ENCODE measurements around the gene OTUB2. TPM values are rescaled to one million over a fixed set of nuclear protein-coding genes. Genes with fewer than 3 reads are reported as not detected.

The OTUB2 gene
- total RNA-seq, 2 experiments from 2014 or later: not detected

DNA sequence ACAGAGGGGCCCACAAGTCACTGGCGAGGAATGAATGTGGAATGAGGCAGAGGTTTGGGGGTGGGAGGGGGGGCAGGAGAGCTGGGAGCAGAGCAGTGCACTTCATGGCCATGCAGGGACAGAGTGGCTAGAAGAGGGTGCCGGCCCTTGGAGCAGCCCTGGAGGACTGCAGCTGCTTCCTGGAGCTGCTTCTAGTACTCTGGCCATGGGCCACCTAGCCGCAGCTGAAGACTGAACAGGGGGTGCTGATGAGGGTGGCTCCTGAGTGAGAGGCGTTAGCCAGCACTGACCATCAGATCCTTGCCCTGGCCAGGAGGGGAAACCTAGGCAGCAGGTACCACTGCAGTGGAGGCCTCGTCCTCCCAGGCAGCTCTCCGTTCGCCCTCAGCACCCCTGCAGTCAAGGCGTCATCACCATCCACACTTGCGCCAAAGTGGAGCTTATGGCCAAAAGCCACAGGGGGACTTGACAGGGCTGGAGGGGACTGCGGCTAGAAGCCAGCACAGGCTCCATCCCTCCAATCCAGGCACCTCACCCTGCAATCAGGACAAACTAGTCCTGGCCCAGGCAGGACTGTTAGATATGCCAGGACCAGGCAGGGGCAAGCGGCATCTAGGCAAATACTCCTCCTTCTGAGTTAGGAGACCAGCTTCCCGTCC, 16.4 kb downstream of the OTUB2 start:
- no peaks in the 10 kb centered on the region for H3K9me3 ChIP-seq (ENCODE audit: control insufficient read depth in 1 of 2, insufficient read depth in 1 of 2, low read length in 2 of 2)
- no peak overlapping the region for H3K27ac ChIP-seq (ENCODE audit: low read depth in 1 of 2, low read length in 2 of 2)
- no peak for ATAC-seq (ENCODE audit: poor library complexity)
- Mint-ChIP-seq H3K4me1 (ENCODE audit: low read depth) (no peaks in the 10 kb centered on the region), H3K9me3 (no peaks in the 10 kb centered on the region), H3K27ac (peak overlapping the region; percentile 25), H3K4me3 (no peak overlapping the region), H3K27me3 (no peaks in the 10 kb centered on the region), H3K36me3 (ENCODE audit: low read depth) (peaks cover 43% of the 10 kb centered on the region)
- TF ChIP-seq, protein P1, sequence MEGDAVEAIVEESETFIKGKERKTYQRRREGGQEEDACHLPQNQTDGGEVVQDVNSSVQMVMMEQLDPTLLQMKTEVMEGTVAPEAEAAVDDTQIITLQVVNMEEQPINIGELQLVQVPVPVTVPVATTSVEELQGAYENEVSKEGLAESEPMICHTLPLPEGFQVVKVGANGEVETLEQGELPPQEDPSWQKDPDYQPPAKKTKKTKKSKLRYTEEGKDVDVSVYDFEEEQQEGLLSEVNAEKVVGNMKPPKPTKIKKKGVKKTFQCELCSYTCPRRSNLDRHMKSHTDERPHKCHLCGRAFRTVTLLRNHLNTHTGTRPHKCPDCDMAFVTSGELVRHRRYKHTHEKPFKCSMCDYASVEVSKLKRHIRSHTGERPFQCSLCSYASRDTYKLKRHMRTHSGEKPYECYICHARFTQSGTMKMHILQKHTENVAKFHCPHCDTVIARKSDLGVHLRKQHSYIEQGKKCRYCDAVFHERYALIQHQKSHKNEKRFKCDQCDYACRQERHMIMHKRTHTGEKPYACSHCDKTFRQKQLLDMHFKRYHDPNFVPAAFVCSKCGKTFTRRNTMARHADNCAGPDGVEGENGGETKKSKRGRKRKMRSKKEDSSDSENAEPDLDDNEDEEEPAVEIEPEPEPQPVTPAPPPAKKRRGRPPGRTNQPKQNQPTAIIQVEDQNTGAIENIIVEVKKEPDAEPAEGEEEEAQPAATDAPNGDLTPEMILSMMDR (IDR thresholded peaks at IDR 0.05): no peak
- CTCF ChIA-PET: no interaction called here
- DNase-seq: no peak
- H3K27me3 ChIP-seq (ENCODE audit: control insufficient read depth in 1 of 2, insufficient read depth in 2 of 2, low read length in 2 of 2): no peaks in the 10 kb centered on the region
- intact Hi-C loops (cut with DNase I, micrococcal nuclease): no loop called here
- no peak overlapping the region for H3K4me3 ChIP-seq (ENCODE audit: low read length)
- POLR2A ChIA-PET: no interaction called here
- H3K4me1 ChIP-seq (ENCODE audit: insufficient read depth, low read length): no peaks in the 10 kb centered on the region
- peaks cover 32% of the 10 kb centered on the region for H3K36me3 ChIP-seq (ENCODE audit: insufficient read depth, low read length)

DNA sequence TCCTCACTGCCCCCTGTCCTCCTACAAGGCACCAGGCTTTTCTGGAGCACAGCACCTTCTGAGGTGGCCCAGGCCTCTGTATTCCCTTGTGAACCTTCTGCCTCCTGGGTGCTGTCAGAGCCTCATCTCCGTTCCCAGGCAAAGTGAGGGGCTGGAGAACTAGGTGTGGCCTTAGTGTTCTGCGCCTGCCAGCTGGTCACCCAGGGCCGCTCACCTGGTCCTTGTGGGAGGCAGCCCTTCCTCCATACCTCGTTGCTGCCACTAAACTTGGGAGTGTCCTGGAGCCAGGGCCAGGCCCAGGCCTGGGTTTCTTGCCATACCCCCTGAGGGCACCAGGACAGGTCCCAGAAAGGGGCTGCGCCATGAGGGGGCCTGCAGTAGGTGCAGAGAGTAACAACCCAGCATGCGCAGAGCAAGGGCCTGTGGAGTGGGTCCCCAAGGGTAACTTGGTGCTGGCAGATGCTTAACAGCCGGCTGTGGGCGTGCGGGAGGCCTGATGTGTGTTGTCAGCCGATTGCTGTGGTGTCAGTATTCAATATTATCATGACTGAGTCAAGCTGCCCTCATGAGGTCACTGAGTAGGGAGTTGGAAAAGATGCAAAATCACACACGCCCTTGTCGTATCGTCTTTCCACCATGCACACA, 17.1 kb downstream of the OTUB2 start:
- ATAC-seq (ENCODE audit: poor library complexity) (no peak), DNase-seq (no peak)
- H3K4me1 Mint-ChIP-seq (ENCODE audit: low read depth): no peaks in the 10 kb centered on the region
- POLR2A ChIA-PET: no interaction called here
- H3K4me1 ChIP-seq (ENCODE audit: insufficient read depth, low read length): no peaks in the 10 kb centered on the region
- no peak overlapping the region for H3K27ac ChIP-seq (ENCODE audit: low read depth in 1 of 2, low read length in 2 of 2)
- H3K36me3 Mint-ChIP-seq (ENCODE audit: low read depth): peaks cover 50% of the 10 kb centered on the region
- CTCF ChIA-PET: no interaction called here
- no peak overlapping the region for H3K4me3 ChIP-seq (ENCODE audit: low read length)
- H3K9me3 Mint-ChIP-seq: no peaks in the 10 kb centered on the region
- intact Hi-C loops (cut with DNase I, micrococcal nuclease): no loop called here
- peaks cover 38% of the 10 kb centered on the region for H3K36me3 ChIP-seq (ENCODE audit: insufficient read depth, low read length)
- no peak overlapping the region for H3K4me3 Mint-ChIP-seq
- no peaks in the 10 kb centered on the region for H3K9me3 ChIP-seq (ENCODE audit: control insufficient read depth in 1 of 2, insufficient read depth in 1 of 2, low read length in 2 of 2)
- no peaks in the 10 kb centered on the region for H3K27me3 ChIP-seq (ENCODE audit: control insufficient read depth in 1 of 2, insufficient read depth in 2 of 2, low read length in 2 of 2)
- peak overlapping the region; percentile 44 for H3K27ac Mint-ChIP-seq
- H3K27me3 Mint-ChIP-seq: no peaks in the 10 kb centered on the region
- TF ChIP-seq, protein P1 (IDR thresholded peaks at IDR 0.05): no peak

GRCh38 chr14:94043756-94044475, 17.8 kb downstream of the OTUB2 start:
- Mint-ChIP-seq H3K27me3 (no peaks in the 10 kb centered on the region), H3K4me1 (ENCODE audit: low read depth) (no peaks in the 10 kb centered on the region), H3K9me3 (no peaks in the 10 kb centered on the region), H3K4me3 (no peak overlapping the region), H3K36me3 (ENCODE audit: low read depth) (peaks cover 57% of the 10 kb centered on the region), H3K27ac (peak overlapping the region; percentile 44)
- no peak overlapping the region for H3K27ac ChIP-seq (ENCODE audit: low read depth in 1 of 2, low read length in 2 of 2)
- TF ChIP-seq, protein P1 (IDR thresholded peaks at IDR 0.05): no peak
- ATAC-seq (ENCODE audit: poor library complexity): no peak
- DNase-seq: no peak
- intact Hi-C loops (cut with DNase I, micrococcal nuclease): no loop called here
- POLR2A ChIA-PET: interaction anchor here (1.0 kb wide), 1 partner anchor 37 kb away, joined by 3 read pairs; the partner anchor contains the start of genes DDX24 and IFI27L1
- CTCF ChIA-PET: no interaction called here
- peaks cover 45% of the 10 kb centered on the region for H3K36me3 ChIP-seq (ENCODE audit: insufficient read depth, low read length)
- H3K27me3 ChIP-seq (ENCODE audit: control insufficient read depth in 1 of 2, insufficient read depth in 2 of 2, low read length in 2 of 2): no peaks in the 10 kb centered on the region
- H3K9me3 ChIP-seq (ENCODE audit: control insufficient read depth in 1 of 2, insufficient read depth in 1 of 2, low read length in 2 of 2): no peaks in the 10 kb centered on the region
- H3K4me3 ChIP-seq (ENCODE audit: low read length): no peak overlapping the region
- no peaks in the 10 kb centered on the region for H3K4me1 ChIP-seq (ENCODE audit: insufficient read depth, low read length)
